Left forelimb (tissue), 1 donor: Measurements from ENCODE around the gene POPDC2.
"Not testable (repeated sequence)": the region's sequence is repeated elsewhere in the genome, so short reads cannot be mapped to it uniquely, and the experiment has no call there.

Experiments used
- DNase-seq: peaks from one replicate; pipeline ENCODE4 v3.0.0-alpha.2; 2018; ENCODE audit warnings: low spot score

The POPDC2 gene

GRCh38 chr3:119613201-119613600, 47.2 kb downstream of the POPDC2 start:
- no peak for DNase-seq

DNA sequence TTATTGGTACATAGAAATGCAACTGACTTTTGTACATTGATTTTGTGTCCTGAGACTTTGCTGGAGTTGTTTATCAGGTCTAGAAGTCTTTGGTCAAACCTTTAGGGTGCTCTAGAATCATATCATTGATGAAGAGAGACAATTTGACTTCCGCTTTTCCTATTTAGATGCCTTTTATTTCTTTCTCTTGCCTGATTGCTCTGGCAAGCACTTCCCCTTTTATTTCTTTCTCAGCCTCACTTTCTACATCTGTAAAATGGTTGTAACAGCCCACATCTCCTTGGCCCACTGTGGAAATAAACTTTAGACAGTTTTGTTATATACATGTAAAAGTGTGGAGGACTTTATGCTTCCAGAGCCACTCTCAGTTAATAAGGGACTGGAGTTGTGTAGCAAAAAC, 48.7 kb downstream of the POPDC2 start:
- DNase-seq: no peak

DNA sequence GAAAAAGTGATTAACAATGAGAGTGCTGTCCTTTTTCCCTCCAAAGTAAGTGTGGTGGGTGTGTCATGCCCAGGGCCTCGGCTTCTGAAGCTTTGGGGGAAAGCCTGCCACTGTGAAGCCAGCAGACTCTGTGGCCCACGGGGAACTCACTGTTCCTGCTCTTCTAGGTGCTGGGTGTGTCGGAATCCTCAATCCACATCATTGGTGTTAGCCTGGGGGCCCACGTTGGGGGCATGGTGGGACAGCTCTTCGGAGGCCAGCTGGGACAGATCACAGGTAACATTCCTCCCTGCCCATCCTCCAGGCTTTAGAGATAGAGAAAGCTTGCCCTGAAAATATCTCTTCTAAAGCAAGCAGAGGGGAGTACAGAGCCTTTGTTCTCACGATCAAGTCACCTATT, 51.1 kb downstream of the POPDC2 start:
- DNase-seq: peak; percentile 50

- no peak for DNase-seq
These were observed 51.9 kb downstream of the POPDC2 start for GRCh38 chr3:119608405-119609000.

DNA sequence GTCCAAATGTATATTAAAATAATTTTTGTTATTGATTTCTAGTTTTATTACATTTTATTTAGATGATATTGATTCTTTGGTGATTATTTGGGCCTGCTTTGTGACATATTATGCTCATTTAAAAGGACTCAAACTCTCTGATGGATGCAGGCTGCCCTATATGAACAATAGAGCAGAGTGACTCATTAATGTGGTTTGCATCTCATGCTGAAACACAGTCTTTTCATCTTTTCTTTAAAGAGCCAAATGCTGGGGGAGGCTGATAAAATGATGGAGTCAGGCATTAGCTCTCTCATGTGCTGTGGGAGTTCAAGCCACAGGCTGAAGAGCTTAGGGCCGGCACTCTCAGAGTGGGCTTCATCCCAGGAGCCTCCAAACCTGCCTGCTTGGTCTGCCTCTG, 55.5 kb downstream of the POPDC2 start:
- DNase-seq: no peak

GRCh38 chr3:119602676-119603075, 57.7 kb downstream of the POPDC2 start:
- DNase-seq: no peak

DNA sequence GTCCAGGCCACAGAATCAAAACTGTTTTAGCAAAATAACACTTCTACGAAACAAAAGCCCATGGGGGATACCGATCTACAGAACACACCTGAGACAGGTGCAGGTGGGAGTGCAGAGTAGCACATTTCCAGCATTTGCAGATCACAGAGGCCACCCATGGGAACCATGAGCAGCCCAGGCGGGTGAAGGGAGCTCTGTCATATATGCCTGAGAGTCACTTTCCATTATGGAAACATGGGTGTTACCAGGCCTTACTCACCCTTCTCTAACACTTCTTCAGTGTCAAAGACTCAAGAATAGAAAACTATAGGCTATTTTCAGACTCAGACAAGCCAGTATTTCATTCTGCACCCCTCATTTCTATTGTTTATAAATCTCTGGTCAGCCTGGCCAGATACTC, 59.2 kb downstream of the POPDC2 start:
- no peak for DNase-seq

DNA sequence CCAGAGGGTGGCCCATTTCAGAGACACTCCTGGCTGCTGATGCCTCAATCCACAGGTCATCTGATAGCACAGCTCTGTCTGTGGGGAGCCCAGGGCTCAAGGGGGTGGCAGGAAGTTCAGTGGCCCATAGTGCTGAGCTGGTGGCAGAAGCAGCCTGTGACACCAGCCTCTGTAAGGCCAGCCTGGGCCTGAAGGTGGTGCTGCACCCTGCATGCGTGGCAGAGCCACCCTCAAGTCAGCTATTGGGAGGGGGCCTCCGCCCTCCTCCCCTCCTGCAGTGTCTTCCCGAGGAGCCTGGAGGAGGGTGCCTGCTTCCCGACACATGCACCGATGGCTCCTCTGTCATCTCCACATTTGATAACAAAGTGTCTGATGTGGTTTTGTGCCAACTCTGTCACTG, 59.7 kb downstream of the POPDC2 start:
- DNase-seq: no peak

DNA sequence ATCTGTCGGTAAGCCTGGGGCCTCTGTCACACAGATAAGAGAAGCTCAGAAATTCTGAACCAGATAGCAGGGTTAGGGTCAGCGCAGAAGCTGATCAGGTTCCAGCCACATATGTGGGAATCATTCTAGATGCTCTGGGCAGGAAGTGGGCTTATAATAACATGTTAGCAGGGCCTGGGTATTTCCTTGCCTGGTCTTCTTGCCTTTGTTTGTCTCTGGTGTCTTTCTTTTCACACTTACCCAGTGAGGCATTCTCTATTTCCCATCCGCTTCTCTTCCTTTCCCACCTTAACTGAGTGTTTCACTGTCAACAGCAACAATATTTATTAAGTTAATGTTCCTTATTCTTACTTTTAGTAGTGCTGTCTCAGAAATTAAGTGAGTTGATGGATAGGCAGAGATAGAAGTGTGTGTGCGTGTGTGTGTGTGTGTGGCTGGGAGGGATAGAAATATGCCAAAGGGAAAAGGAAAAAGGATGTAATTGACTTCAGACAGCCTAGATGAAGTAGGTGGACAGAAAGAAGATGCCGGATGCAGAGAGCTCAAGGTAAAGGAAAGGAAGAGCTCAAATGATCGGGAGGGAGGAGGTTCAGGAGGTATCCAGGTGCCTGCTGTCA, 60.7 kb downstream of the POPDC2 start:
- DNase-seq: no peak

DNA sequence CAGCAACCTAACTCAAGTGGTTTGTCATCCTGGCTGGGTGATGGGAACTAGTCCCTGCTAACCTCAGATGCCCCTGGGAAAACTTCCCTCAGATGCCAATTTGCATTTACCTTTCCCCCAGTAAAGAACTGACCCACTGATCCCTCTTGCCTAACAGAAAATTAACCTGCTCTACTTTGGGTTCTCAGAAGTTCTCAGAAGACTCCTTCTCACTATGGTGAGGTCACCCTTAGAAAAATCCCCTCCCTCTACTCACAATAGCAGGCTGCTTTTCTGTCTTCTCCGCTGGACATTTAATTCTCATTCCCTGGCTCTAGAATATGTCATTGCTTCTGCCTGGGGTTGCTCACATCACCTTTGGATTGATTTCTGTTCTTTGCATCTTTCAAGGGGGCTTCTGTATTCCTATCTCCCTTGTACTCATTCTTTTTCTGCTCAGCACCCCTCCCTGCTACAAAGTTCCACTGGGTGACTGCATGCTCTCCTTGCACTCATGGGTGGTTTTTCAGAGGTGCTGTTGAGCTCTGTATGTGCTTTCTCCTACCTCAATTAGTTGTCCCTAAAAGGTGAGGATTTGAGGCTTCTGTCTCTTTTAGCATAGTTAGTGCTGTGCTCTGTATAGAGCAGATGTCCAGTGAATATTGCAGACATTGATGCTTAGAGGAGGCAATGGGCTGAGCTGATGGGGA, 61.8 kb downstream of the POPDC2 start:
- no peak for DNase-seq

- no peak for DNase-seq
These were observed 62.7 kb downstream of the POPDC2 start, which contains the start of gene PLA1A for GRCh38 chr3:119597548-119598288. Gene PLA1A, plus strand, starts transcription at chr3:119597885. Its CDS starts 29 bp downstream, at chr3:119597914.

DNA sequence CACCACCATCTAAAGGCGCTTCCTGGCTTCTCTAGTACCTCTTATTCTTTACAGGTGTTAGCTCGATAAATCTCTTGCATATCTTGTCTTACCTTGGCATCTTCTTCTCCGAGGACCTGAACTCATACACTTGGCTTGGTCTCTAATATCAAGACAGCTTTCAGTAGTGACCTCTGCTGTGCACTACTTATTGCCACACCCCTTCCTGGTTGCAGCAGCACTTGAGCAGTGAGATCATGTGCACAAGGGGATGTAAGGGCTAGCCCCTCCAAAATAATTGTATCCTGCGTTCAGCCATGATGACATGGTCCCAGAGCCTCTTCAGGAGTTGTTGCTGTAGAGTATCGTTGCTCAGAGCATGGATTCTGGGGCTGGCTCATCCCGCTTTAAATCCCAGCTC, 64.0 kb downstream of the POPDC2 start:
- no peak for DNase-seq

GRCh38 chr3:119595639-119596334, 64.6 kb downstream of the POPDC2 start:
- DNase-seq: no peak

GRCh38 chr3:119594929-119595328, 65.5 kb downstream of the POPDC2 start:
- not testable (repeated sequence) for DNase-seq

GRCh38 chr3:119594066-119594465, 66.3 kb downstream of the POPDC2 start:
- DNase-seq: no peak

DNA sequence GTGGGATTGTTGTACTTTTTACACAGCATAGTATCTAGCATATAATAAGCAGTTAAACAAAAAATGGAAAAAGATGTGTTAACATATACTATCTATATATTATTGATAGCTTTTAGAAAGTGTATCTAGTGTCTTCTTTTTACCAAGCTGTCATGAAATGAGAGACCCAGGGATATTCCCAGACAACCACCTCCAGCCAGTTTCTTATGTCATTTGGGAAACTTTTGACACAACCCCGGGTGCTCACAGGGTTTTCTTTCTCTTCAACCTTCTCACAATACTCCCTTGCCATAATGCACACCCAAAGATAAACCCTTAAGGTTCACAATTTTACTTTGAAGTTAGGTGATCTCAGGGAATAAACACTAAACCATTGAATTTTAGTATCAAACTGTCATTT, 67.5 kb downstream of the POPDC2 start:
- no peak for DNase-seq
